ENCODE results near the gene MSI2.

DNA sequence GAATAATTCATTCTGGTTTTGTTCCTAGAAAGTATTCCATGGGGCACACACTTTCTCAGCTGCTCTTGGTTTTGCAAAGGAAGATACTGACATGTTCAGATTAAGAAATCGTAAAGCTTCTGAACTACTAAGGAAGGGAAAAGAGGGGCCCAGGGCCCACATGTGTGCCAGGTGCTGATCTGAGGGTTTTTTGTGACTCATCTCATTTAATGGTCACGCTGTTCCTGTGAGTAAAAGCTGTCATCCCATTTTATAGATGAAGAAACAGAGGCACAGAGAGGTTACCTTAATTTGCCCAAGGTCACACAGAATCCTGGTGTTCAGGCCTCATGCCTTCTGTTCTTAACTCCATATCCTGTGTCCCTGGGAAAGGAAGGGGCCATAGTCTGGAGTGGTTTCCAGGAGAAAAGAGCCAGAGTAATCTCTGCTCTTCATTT is 113.2 kb downstream of the MSI2 start:
- TF ChIP-seq, protein P1, sequence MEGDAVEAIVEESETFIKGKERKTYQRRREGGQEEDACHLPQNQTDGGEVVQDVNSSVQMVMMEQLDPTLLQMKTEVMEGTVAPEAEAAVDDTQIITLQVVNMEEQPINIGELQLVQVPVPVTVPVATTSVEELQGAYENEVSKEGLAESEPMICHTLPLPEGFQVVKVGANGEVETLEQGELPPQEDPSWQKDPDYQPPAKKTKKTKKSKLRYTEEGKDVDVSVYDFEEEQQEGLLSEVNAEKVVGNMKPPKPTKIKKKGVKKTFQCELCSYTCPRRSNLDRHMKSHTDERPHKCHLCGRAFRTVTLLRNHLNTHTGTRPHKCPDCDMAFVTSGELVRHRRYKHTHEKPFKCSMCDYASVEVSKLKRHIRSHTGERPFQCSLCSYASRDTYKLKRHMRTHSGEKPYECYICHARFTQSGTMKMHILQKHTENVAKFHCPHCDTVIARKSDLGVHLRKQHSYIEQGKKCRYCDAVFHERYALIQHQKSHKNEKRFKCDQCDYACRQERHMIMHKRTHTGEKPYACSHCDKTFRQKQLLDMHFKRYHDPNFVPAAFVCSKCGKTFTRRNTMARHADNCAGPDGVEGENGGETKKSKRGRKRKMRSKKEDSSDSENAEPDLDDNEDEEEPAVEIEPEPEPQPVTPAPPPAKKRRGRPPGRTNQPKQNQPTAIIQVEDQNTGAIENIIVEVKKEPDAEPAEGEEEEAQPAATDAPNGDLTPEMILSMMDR (IDR thresholded peaks at IDR 0.05), result no peak
- TF ChIP-seq POLR2A (IDR thresholded peaks at IDR 0.05), result no peak

Measured in right lobe of liver (tissue), 4 donors.